Uterus (tissue), 4 donors: ENCODE measurements around the gene NRGN. TPM values are rescaled to one million over a fixed set of nuclear protein-coding genes. Genes with fewer than 3 reads are reported as not detected.
A peak's percentile ranks its signal among the peaks of the same experiment; 100 is the strongest.

ENCODE experiments used
- DNase-seq, 2 donors: peaks; one replicate each; pipeline ENCODE4 v3.0.0-alpha.2; 2019 to 2020
- H3K27ac ChIP-seq, 2 donors: fragments of 200-600 bp; sonication (generic); 1 replicate in 1 of 2; 2 replicates in 1 of 2; pipeline ENCODE4 v1.5.1; 2016 to 2018
- H3K27me3 ChIP-seq, 2 donors: fragments of 200-600 bp; sonication (generic); one replicate each; pipeline ENCODE4 v1.5.1; 2018 to 2019; ENCODE audit warnings: control low read depth in 1 of 2
- H3K36me3 ChIP-seq, 2 donors: fragments of 200-600 bp; sonication (generic); one replicate each; pipeline ENCODE4 v1.5.1; 2019; ENCODE audit warnings: control low read depth in 1 of 2
- H3K4me1 ChIP-seq, 2 donors: fragments of 200-600 bp; sonication (generic); one replicate each; pipeline ENCODE4 v1.5.1; 2018 to 2019; ENCODE audit warnings: control low read depth in 1 of 2
- H3K4me3 ChIP-seq, 2 donors: fragments of 200-600 bp; sonication (generic); 1 replicate in 1 of 2; 2 replicates in 1 of 2; pipeline ENCODE4 v1.5.1; 2018 to 2019; ENCODE audit warnings: mild to moderate bottlenecking in 1 of 2
- H3K9me3 ChIP-seq, 2 donors: fragments of 200-600 bp; sonication (generic); one replicate each; pipeline ENCODE4 v1.5.1; 2019; ENCODE audit warnings: control low read depth in 1 of 2
- POLR2A ChIP-seq, 2 donors: fragments of 450-650 bp; IDR thresholded peaks; one replicate each; pipeline ENCODE4 v1.6.1; 2016; ENCODE audit warnings: antibody characterized with exemption in 2 of 2, mild to moderate bottlenecking in 1 of 2, moderate library complexity in 1 of 2
- intact Hi-C: fragments of 100-400 bp; cut with DNase I; formaldehyde crosslinking; loops from one replicate; pipeline ENCODE4 v1.15.1; 2023; ENCODE audit warnings: low total_unique reads
- total RNA-seq, 4 donors: library from RNA; depleted of rRNA in 3 of 4; stranded (reverse); fragments of >200 nt in 3 of 4; gene quantifications; one replicate each; pipeline versions ENCODE4 v1.1.0 to v1.2.4, GENCODE V29; 2014 to 2023
- TF ChIP-seq, protein P1 (sequence below), 4 experiments: fragments of 200-600 bp in 2 of 4; fragments of 450-650 bp in 2 of 4; sonication (generic) in 2 of 4; IDR thresholded peaks; one replicate each; pipeline ENCODE4 v1.5.1; 2016 to 2019; ENCODE audit warnings: antibody characterized with exemption in 4 of 4, mild to moderate bottlenecking in 2 of 4, moderate library complexity in 1 of 4
- donor health status: DM: yes; HTN: yes; CAD: no.

The NRGN gene
- total RNA-seq, 4 donors from 2014 or later, result 0.62 to 16.4 TPM; not detected in 2

- Histone ChIP-seq H3K4me3 (no peak overlapping the region), H3K4me1 (peaks cover 0 to 18% of the 10 kb centered on the region in 2 donors), H3K27ac (no peak overlapping the region), H3K27me3 (peaks cover 16 to 23% of the 10 kb centered on the region in 2 donors), H3K9me3 (no peaks in the 10 kb centered on the region), H3K36me3 (no peaks in the 10 kb centered on the region)
- DNase-seq, result no peak
- intact Hi-C loops, result no loop called here
- TF ChIP-seq, protein P1, sequence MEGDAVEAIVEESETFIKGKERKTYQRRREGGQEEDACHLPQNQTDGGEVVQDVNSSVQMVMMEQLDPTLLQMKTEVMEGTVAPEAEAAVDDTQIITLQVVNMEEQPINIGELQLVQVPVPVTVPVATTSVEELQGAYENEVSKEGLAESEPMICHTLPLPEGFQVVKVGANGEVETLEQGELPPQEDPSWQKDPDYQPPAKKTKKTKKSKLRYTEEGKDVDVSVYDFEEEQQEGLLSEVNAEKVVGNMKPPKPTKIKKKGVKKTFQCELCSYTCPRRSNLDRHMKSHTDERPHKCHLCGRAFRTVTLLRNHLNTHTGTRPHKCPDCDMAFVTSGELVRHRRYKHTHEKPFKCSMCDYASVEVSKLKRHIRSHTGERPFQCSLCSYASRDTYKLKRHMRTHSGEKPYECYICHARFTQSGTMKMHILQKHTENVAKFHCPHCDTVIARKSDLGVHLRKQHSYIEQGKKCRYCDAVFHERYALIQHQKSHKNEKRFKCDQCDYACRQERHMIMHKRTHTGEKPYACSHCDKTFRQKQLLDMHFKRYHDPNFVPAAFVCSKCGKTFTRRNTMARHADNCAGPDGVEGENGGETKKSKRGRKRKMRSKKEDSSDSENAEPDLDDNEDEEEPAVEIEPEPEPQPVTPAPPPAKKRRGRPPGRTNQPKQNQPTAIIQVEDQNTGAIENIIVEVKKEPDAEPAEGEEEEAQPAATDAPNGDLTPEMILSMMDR (IDR thresholded peaks at IDR 0.05), result no peak
- no peak for TF ChIP-seq POLR2A (IDR thresholded peaks at IDR 0.05)
These were observed 17.6 kb downstream of the NRGN start for GRCh38 chr11:124757320-124757719.

DNA sequence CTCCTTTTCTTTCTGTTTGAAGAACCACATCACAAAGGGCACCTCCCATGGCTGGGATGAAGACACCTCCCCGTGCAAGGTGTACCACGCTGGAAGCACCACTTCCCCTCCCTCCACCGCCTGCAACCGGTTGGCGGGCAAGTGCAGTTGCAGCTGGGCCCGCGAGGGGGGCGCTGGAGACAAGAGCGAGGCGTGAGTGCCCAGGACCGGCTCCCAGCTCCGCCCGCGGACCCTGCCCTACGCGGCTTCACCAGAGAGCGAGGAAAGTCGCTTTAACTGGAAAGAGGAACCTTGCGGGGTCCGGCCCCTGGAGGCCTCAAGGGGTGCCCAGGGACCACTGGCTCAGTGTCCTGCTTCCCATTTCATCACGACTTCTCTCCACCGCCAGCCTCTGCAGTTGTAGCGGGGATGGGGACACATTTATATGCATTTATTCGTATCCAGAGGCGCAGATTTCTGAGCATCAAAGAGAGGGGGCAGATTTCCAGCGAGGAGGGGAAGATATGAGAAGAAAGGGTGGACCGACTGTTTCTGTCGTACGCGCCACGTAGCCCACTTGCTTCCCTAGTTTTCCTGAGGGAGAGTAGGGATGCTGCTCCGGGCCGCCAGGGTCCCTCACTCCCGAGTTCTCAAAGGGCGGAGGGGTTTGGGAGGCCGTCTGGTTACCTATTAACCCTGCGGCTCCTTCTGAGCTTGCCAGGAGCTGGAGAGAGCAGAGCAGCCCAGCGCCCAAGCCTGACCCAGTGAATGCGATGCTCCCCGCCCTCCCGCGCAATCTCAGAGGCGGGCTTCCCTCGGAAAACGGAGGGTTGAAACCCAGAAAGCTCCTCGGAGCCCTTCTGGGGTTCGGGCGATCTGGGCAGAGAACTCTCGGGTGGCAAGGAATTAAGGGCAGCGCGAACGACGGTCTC, 18.9 kb downstream of the NRGN start:
- Histone ChIP-seq H3K4me1 (peaks cover 0 to 26% of the 10 kb centered on the region in 2 donors), H3K27ac (peak overlapping the region; percentile 84 to 87), H3K27me3 (peaks cover 23% of the 10 kb centered on the region in 2 donors), H3K4me3 (peak overlapping the region in 1 of 2 donors; percentile 12), H3K36me3 (no peaks in the 10 kb centered on the region), H3K9me3 (no peaks in the 10 kb centered on the region)
- peak in 1 of 2 donors; percentile 53 for DNase-seq
- intact Hi-C loops, result no loop called here
- TF ChIP-seq, protein P1 (IDR thresholded peaks at IDR 0.05), result peak; percentile 49 to 61 (median 58)
- TF ChIP-seq POLR2A (IDR thresholded peaks at IDR 0.05), result no peak

GRCh38 chr11:124759266-124760204, 19.8 kb downstream of the NRGN start:
- intact Hi-C loops, result no loop called here
- H3K4me3 ChIP-seq, result peak overlapping the region; percentile 24 to 54
- peak overlapping the region; percentile 84 to 87 for H3K27ac ChIP-seq
- TF ChIP-seq POLR2A (IDR thresholded peaks at IDR 0.05), result no peak
- TF ChIP-seq, protein P1 (IDR thresholded peaks at IDR 0.05), result no peak
- no peaks in the 10 kb centered on the region for H3K9me3 ChIP-seq
- H3K4me1 ChIP-seq, result peaks cover 0 to 26% of the 10 kb centered on the region in 2 donors
- H3K36me3 ChIP-seq, result no peaks in the 10 kb centered on the region
- DNase-seq, result peak in 1 of 2 donors; percentile 71
- H3K27me3 ChIP-seq, result peaks cover 23% of the 10 kb centered on the region in 2 donors

DNA sequence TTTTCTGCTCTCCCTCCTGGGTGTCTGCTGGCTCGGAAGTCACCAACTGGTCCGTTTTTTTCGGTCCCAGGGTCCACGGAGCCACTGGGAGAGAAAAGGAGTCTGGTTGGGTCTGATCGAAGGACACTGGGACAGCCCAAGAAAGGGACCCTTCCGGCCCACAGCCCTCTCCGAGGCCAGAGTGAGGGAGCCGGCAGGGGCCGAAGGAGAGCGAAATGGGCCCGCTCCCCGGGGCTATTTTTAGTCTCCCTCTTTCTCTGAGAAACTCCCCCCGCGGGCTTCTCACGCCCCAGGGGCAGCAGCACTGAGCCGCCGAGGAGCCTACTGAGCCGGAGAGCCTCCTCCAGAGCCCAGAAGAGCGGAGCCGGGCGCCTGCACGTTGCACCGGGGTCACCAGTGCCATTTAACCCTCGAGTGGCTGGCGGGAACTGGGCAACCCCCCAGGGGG, 20.5 kb downstream of the NRGN start:
- H3K27ac ChIP-seq, result peak overlapping the region; percentile 84 to 87
- H3K9me3 ChIP-seq, result no peaks in the 10 kb centered on the region
- TF ChIP-seq, protein P1 (IDR thresholded peaks at IDR 0.05), result no peak
- TF ChIP-seq POLR2A (IDR thresholded peaks at IDR 0.05), result no peak
- peak overlapping the region; percentile 24 to 54 for H3K4me3 ChIP-seq
- intact Hi-C loops, result no loop called here
- peaks cover 0 to 26% of the 10 kb centered on the region in 2 donors for H3K4me1 ChIP-seq
- peaks cover 23% of the 10 kb centered on the region in 2 donors for H3K27me3 ChIP-seq
- no peak for DNase-seq
- H3K36me3 ChIP-seq, result no peaks in the 10 kb centered on the region
